Activated B cell treated with CpG ODN at 0.5 μM for 24 hours (primary cell): ENCODE measurements around the gene DNAI4. TPM values are rescaled to one million over a fixed set of nuclear protein-coding genes. Genes with fewer than 3 reads are reported as not detected.
"Not testable (repeated sequence)": the region's sequence is repeated elsewhere in the genome, so short reads cannot be mapped to it uniquely, and the experiment has no call there.

ENCODE experiments used
- ATAC-seq: fragments of 200-7000 bp; cut with Tn5 transposase; one replicate; pipeline ENCODE4 v1.10.0; 2021; ENCODE audit warnings: low read depth, mild to moderate bottlenecking, moderate library complexity
- CTCF ChIA-PET: fragments of 350-600 bp; sonication (Branson Sonifier 250); formaldehyde crosslinking; loops from one replicate; lab custom pipeline; 2021; ENCODE audit warnings: antibody characterized with exemption; lab: Charles Lee
- POLR2A ChIA-PET: fragments of 350-600 bp; sonication (Branson Sonifier 250); formaldehyde crosslinking; loops from one replicate; lab custom pipeline; 2021; ENCODE audit warnings: antibody characterized with exemption; lab: Charles Lee
- DNase-seq: peaks from one replicate; pipeline ENCODE4 v3.0.0; 2022
- H3K27ac Mint-ChIP-seq: one replicate; pipeline ENCODE4 v1.8.0; 2020; ENCODE audit warnings: mixed read lengths
- H3K27me3 Mint-ChIP-seq: one replicate; pipeline ENCODE4 v1.8.0; 2021; ENCODE audit warnings: mixed read lengths
- H3K36me3 Mint-ChIP-seq: one replicate; pipeline ENCODE4 v1.8.0; 2021; ENCODE audit warnings: low read depth, mixed read lengths
- H3K4me1 Mint-ChIP-seq: one replicate; pipeline ENCODE4 v1.8.0; 2021; ENCODE audit warnings: mixed read lengths
- H3K4me3 Mint-ChIP-seq: one replicate; pipeline ENCODE4 v1.8.0; 2020; ENCODE audit warnings: mild to moderate bottlenecking, mixed read lengths
- H3K9me3 Mint-ChIP-seq: one replicate; pipeline ENCODE4 v1.8.0; 2020; ENCODE audit warnings: mixed read lengths
- intact Hi-C: fragments of 100-400 bp; cut with micrococcal nuclease; formaldehyde crosslinking; loops from one replicate; pipeline ENCODE4 v1.15.1; 2024
- total RNA-seq: library from RNA; stranded (reverse); gene quantifications from 2 replicates; pipeline ENCODE4 v1.2.3, GENCODE V29; 2022
- TF ChIP-seq, protein P1 (sequence below): fragments of 200-600 bp; IDR thresholded peaks from one replicate; pipeline ENCODE4 v1.8.0; 2022; ENCODE audit warnings: antibody characterized with exemption, mild to moderate bottlenecking

Gene DNAI4
- total RNA-seq, 1 donor from 2014 or later: 0.75 TPM

DNA sequence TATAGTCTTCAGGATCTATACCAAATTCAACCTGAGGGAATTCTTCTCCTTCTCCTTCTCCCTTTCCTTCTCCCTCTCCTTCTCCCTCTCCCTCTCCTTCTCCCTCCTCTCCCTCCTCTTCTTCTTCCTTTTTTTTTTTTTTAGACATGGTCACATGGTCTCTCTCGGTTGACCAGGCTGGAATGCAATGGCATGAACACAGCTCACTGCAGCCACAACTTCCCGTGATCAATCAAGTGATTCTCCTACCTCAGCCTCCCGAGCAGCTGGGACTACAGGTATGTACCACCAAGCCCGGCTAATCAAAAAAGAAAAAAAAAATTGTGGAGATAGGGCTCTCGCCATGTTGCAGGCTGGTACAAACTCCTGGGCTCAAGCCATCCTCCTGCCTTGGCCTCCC is 51.5 kb downstream of the DNAI4 start:
- Mint-ChIP-seq H3K36me3 (no peaks in the 10 kb centered on the region), H3K9me3 (no peaks in the 10 kb centered on the region), H3K27me3 (peaks cover 2% of the 10 kb centered on the region), H3K4me1 (no peaks in the 10 kb centered on the region), H3K27ac (no peak overlapping the region), H3K4me3 (no peak overlapping the region)
- ChIA-PET POLR2A (no interaction called here), CTCF (no interaction called here)
- intact Hi-C loops: no loop called here
- ATAC-seq (no peak), DNase-seq (no peak)
- TF ChIP-seq, protein P1, sequence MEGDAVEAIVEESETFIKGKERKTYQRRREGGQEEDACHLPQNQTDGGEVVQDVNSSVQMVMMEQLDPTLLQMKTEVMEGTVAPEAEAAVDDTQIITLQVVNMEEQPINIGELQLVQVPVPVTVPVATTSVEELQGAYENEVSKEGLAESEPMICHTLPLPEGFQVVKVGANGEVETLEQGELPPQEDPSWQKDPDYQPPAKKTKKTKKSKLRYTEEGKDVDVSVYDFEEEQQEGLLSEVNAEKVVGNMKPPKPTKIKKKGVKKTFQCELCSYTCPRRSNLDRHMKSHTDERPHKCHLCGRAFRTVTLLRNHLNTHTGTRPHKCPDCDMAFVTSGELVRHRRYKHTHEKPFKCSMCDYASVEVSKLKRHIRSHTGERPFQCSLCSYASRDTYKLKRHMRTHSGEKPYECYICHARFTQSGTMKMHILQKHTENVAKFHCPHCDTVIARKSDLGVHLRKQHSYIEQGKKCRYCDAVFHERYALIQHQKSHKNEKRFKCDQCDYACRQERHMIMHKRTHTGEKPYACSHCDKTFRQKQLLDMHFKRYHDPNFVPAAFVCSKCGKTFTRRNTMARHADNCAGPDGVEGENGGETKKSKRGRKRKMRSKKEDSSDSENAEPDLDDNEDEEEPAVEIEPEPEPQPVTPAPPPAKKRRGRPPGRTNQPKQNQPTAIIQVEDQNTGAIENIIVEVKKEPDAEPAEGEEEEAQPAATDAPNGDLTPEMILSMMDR: no peak

DNA sequence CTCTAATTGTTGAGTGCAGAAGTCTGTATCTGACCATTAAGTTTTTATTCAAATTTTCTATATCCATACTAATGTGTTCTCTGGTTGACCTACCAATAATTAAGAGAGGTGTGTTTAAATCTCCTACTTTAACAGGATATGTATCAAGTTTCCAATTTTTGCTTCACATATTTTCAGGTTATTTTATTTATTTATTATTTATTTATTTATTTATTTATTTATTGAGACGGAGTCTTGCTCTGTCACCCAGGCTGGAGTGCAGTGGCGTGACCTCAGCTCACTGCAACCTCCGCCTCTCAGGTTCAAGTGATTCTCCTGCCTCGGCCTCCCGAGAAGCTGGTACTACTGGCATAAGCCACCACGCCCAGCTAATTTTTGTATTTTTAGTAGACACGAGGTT is 52.6 kb downstream of the DNAI4 start:
- POLR2A ChIA-PET, intact Hi-C loops, H3K4me1 Mint-ChIP-seq: not testable (repeated sequence)

DNA sequence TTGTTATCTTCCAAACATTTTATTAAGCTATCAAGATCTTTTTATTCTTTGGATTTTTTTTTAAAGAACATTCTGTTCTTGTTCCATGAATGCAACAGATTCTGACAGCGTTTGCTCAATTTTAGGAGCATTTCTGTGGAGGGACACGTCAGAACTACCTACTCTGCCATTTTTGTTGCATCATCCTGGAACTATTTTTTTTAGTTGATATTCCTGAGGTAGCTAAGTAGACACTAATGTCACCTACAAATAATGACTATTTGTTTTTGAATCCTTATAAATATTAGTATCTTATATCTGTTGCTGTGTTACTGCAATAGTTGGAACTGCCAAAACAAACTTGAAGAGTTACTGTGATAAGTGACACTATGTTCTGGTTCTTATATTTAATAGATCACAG is 57.2 kb downstream of the DNAI4 start:
- Mint-ChIP-seq H3K27ac (no peak overlapping the region), H3K36me3 (no peaks in the 10 kb centered on the region), H3K9me3 (no peaks in the 10 kb centered on the region), H3K4me3 (no peak overlapping the region), H3K4me1 (no peaks in the 10 kb centered on the region), H3K27me3 (peaks cover 2% of the 10 kb centered on the region)
- CTCF ChIA-PET: no interaction called here
- no peak for DNase-seq
- TF ChIP-seq, protein P1: no peak
- ATAC-seq: no peak
- intact Hi-C loops: no loop called here
- POLR2A ChIA-PET: no interaction called here

More for the DNA sequence above, 52.6 kb downstream of the DNAI4 start:
- ATAC-seq, H3K36me3 Mint-ChIP-seq, CTCF ChIA-PET, H3K9me3 Mint-ChIP-seq, DNase-seq, H3K4me3 Mint-ChIP-seq, H3K27ac Mint-ChIP-seq, H3K27me3 Mint-ChIP-seq: not testable (repeated sequence)

DNA sequence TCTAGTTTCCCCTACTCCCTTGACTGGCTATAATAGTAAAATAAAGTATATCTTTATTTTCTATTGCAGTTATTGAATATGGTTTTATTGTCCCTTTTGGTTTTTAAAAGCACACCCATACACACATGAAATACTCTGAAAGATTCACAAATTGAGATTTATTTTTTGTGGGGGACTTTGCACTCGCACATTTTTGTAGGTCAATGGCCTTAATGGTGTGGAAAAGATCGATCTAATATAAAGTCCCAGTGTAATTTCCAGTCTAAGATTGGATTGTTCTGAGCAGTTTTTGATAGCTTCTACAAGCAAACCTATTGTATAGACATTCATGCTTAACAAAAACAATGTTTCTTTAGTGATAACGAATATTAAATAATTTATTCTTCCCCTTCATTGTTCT is 64.1 kb downstream of the DNAI4 start:
- Mint-ChIP-seq H3K36me3 (no peaks in the 10 kb centered on the region), H3K27ac (no peak overlapping the region), H3K9me3 (no peaks in the 10 kb centered on the region), H3K27me3 (no peaks in the 10 kb centered on the region), H3K4me1 (no peaks in the 10 kb centered on the region), H3K4me3 (no peak overlapping the region)
- intact Hi-C loops: no loop called here
- ChIA-PET POLR2A (no interaction called here), CTCF (no interaction called here)
- ATAC-seq (no peak), DNase-seq (no peak)
- TF ChIP-seq, protein P1: no peak

DNA sequence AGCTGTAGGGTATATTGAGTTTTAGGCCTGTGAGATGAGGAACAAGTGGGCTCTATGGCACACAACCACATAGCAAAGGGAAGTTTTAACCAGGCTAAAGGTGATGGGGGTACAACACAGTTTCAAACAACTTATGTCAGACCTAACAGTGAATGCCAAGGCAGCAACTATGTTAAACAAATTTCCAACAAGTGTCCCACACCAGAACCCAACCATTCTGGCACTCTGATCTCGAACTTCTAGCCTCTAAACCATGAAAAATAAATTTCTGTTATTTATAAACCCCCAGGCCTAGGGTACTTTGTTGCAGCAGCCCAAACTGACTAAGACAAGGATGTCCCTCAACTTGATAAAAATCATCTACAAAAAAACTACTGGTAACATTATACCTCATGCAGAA is 71.3 kb downstream of the DNAI4 start:
- Mint-ChIP-seq H3K27ac (no peak overlapping the region), H3K4me3 (no peak overlapping the region), H3K27me3 (no peaks in the 10 kb centered on the region), H3K36me3 (no peaks in the 10 kb centered on the region), H3K4me1 (peaks cover 2% of the 10 kb centered on the region), H3K9me3 (peaks cover 23% of the 10 kb centered on the region)
- TF ChIP-seq, protein P1: no peak
- DNase-seq (no peak), ATAC-seq (no peak)
- POLR2A ChIA-PET: no interaction called here
- intact Hi-C loops: no loop called here
- CTCF ChIA-PET: no interaction called here

DNA sequence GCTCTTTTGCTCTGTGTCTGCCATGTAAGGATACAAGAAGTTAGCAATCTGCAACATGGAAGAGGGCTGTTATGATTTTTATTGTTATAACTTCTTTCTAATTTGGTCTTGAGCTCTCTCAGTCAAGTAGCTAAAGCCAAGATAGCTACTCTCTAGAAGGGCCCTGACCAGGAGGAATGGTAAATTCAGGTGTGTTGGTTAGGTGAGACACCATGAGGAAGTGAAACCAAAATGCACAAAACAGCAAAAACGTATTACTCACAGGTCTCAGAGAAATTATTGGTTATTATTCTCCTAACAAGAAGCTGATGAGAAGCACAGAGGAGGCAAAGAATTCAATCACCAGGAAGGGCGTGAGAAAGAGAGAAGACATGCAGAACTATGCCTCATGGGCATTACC is 71.8 kb downstream of the DNAI4 start:
- ChIA-PET POLR2A (no interaction called here), CTCF (no interaction called here)
- intact Hi-C loops: no loop called here
- H3K4me1 Mint-ChIP-seq: peaks cover 2% of the 10 kb centered on the region
- peaks cover 23% of the 10 kb centered on the region for H3K9me3 Mint-ChIP-seq
- H3K27ac Mint-ChIP-seq: no peak overlapping the region
- no peak for ATAC-seq
- no peaks in the 10 kb centered on the region for H3K36me3 Mint-ChIP-seq
- DNase-seq: no peak
- H3K4me3 Mint-ChIP-seq: no peak overlapping the region
- no peaks in the 10 kb centered on the region for H3K27me3 Mint-ChIP-seq
- TF ChIP-seq, protein P1: no peak
